HEK293T (cell line): ENCODE data around the gene ACIN1.

Experiments used
- BHLHE40 ChIP-seq: fragments of 450-650 bp; IDR thresholded peaks from 2 replicates; pipeline ENCODE4 v1.6.1; 2016; ENCODE audit warnings: mild to moderate bottlenecking, moderate library complexity, borderline replicate concordance
- FOXM1 ChIP-seq: fragments of 450-650 bp; IDR thresholded peaks from 2 replicates; pipeline ENCODE4 v1.6.1; 2017; ENCODE audit warnings: mild to moderate bottlenecking, borderline replicate concordance
- SUZ12 ChIP-seq: fragments of 450-650 bp; IDR thresholded peaks from 2 replicates; pipeline ENCODE4 v1.6.1; 2016; ENCODE audit warnings: mild to moderate bottlenecking
- TF ChIP-seq, protein P1 (sequence below): fragments of 450-650 bp; IDR thresholded peaks from 2 replicates; pipeline ENCODE4 v1.6.1; 2016

DNA sequence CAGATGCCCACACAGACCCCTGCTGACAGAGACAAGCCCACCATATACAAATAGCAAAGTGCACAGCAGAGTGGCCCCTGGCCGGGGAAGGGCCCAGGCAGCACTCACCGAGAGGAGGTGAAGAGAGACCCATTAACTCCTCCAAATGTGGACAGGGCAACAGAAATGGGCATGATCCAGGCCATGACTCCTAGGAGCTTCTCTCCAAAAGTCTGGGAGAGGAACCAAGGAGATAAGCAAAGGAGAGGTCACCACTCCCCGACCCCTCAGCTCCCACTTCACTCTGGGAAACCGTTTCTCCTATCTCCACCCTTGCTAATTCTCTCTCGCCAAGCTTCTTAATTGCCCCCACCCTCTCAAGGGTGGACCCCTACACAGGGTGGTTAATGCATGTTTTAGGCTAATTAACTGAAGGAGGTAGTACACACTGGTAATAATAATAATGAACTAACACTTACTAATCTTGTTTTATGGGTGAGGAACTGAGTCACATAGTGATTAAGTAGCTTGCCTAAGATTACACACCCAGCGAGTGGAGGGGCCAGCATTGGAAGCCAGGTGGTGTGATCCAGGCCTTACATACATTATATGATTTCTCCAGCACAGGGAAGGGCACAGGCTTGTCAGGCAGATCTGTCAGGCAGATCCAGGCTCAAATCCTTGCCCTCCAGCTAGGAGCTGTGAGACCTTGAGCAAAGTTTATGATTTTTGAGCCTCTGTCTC is 43.0 kb upstream of the ACIN1 start:
- no peak for TF ChIP-seq SUZ12
- no peak for TF ChIP-seq BHLHE40
- TF ChIP-seq, protein P1, sequence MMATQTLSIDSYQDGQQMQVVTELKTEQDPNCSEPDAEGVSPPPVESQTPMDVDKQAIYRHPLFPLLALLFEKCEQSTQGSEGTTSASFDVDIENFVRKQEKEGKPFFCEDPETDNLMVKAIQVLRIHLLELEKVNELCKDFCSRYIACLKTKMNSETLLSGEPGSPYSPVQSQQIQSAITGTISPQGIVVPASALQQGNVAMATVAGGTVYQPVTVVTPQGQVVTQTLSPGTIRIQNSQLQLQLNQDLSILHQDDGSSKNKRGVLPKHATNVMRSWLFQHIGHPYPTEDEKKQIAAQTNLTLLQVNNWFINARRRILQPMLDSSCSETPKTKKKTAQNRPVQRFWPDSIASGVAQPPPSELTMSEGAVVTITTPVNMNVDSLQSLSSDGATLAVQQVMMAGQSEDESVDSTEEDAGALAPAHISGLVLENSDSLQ, result no peak
- TF ChIP-seq FOXM1, result no peak
